Fibroblast of mammary gland (primary cell): ENCODE measurements around the gene SDF2L1.
A peak's percentile ranks its signal among the peaks of the same experiment; 100 is the strongest.
"Not testable (repeated sequence)": the region's sequence is repeated elsewhere in the genome, so short reads cannot be mapped to it uniquely, and the experiment has no call there.

Source experiments
- DNase-seq: peaks from one replicate; pipeline ENCODE4 v3.0.0-alpha.2; 2010; ENCODE audit warnings: low read depth
- H3K4me3 ChIP-seq: 2 replicates; pipeline ENCODE4 v1.5.1; 2011; ENCODE audit warnings: low read depth, mild to moderate bottlenecking, low read length, moderate library complexity; ENCODE audit not compliant: control insufficient read depth
- CTCF ChIP-seq: conservative IDR thresholded peaks from 2 replicates; pipeline ENCODE4 v1.5.1; 2011; ENCODE audit warnings: low read depth, low read length, inconsistent platforms; ENCODE audit not compliant: control insufficient read depth, insufficient read depth

The SDF2L1 gene

GRCh38 chr22:21641789-21642583 is at the start of gene SDF2L1:
TSS of gene SDF2L1 (plus strand) at chr22:21642302. CDS start at chr22:21642337, 35 bp downstream.
- peak within 1 kb of the TSS; percentile 68 for H3K4me3 ChIP-seq
- no peak for TF ChIP-seq CTCF
- peak; percentile 98 for DNase-seq

- no peak for TF ChIP-seq CTCF
- DNase-seq: no peak
- H3K4me3 ChIP-seq: no peak overlapping the region
Observed at GRCh38 chr22:21592422-21592821, 49.7 kb upstream of the SDF2L1 start.

GRCh38 chr22:21593406-21594232 is 48.5 kb upstream of the SDF2L1 start:
- no peak overlapping the region for H3K4me3 ChIP-seq
- TF ChIP-seq CTCF: peak; percentile 30
- DNase-seq: no peak

GRCh38 chr22:21594865-21595452 is 47.1 kb upstream of the SDF2L1 start:
- DNase-seq: no peak
- TF ChIP-seq CTCF: no peak

GRCh38 chr22:21596356-21597135 is 45.6 kb upstream of the SDF2L1 start:
- H3K4me3 ChIP-seq, DNase-seq: not testable (repeated sequence)

More at GRCh38 chr22:21594865-21595452, 47.1 kb upstream of the SDF2L1 start:
- H3K4me3 ChIP-seq: no peak overlapping the region

- no peak for DNase-seq
- no peak for TF ChIP-seq CTCF
- H3K4me3 ChIP-seq: no peak overlapping the region
Observed at GRCh38 chr22:21598302-21598701, 43.8 kb upstream of the SDF2L1 start.
